SK-N-SH (cell line): ENCODE data around the gene SAMD7. TPM values are rescaled to one million over a fixed set of nuclear protein-coding genes. Genes with fewer than 3 reads are reported as not detected.

ENCODE experiments used
- CTCF ChIA-PET: fragments of 300-600, 350-600 bp; formaldehyde crosslinking; extraction: SDS; loops from one replicate; lab custom pipeline; 2021; lab: Yijun Ruan, JAX
- POLR2A ChIA-PET: fragments of 350-600 bp; sonication (Branson Sonifier 250); formaldehyde crosslinking; extraction: SDS; loops from one replicate; lab custom pipeline; 2020; ENCODE audit warnings: antibody characterized with exemption, inconsistent platforms; lab: Yijun Ruan, JAX
- DNase-seq: peaks from one replicate; pipeline ENCODE4 v3.0.0; 2012
- H2AFZ ChIP-seq: fragments of 200-600 bp; sonication (generic); 2 replicates; pipeline ENCODE4 v1.8.1; 2016; ENCODE audit warnings: antibody characterized with exemption, mild to moderate bottlenecking, low read depth
- H3F3A ChIP-seq: fragments of 200-600 bp; sonication (generic); replicated peaks from 2 replicates; pipeline ENCODE3; 2016; ENCODE audit warnings: antibody characterized with exemption, mild to moderate bottlenecking; ENCODE audit not compliant: insufficient read depth
- H3K27ac ChIP-seq, 2 experiments: fragments of 200-500 bp in 1 of 2; fragments of 200-600 bp in 1 of 2; sonication (Bioruptor generic) in 1 of 2; sonication (generic), shearing (Covaris generic) in 1 of 2; 2 replicates each; pipeline versions ENCODE4 v1.5.1 to v1.6.1; 2014 to 2016; ENCODE audit warnings: low read depth in 2 of 2, inconsistent platforms in 1 of 2, low read length in 1 of 2, mild to moderate bottlenecking in 1 of 2, mixed read lengths in 1 of 2
- H3K27me3 ChIP-seq: fragments of 200-600 bp; sonication (generic), shearing (Covaris generic); 2 replicates; pipeline ENCODE4 v1.6.1; 2016; ENCODE audit warnings: mixed run types; ENCODE audit not compliant: insufficient read depth
- H3K36me3 ChIP-seq, 2 experiments: fragments of 200-500 bp in 1 of 2; fragments of 200-600 bp in 1 of 2; sonication (Bioruptor generic) in 1 of 2; sonication (generic) in 1 of 2; replicated peaks in 1 of 2; 2 replicates each; pipeline versions ENCODE3 to v1.5.1; 2014 to 2016; ENCODE audit warnings: low read length in 1 of 2, mild to moderate bottlenecking in 1 of 2; ENCODE audit not compliant: insufficient read depth in 2 of 2, control insufficient read depth in 1 of 2
- H3K4me1 ChIP-seq, 2 experiments: fragments of 200-500 bp in 1 of 2; fragments of 200-600 bp in 1 of 2; sonication (Bioruptor generic) in 1 of 2; sonication (generic), shearing (Covaris generic) in 1 of 2; 2 replicates each; pipeline versions ENCODE4 v1.5.1 to v1.6.1; 2014 to 2016; ENCODE audit warnings: low read depth in 1 of 2, low read length in 1 of 2, mixed run types in 1 of 2; ENCODE audit not compliant: insufficient read depth in 2 of 2, control insufficient read depth in 1 of 2
- H3K4me2 ChIP-seq: fragments of 200-600 bp; sonication (generic), shearing (Covaris generic); 2 replicates; pipeline ENCODE4 v1.6.1; 2017; ENCODE audit warnings: mixed run types
- H3K4me3 ChIP-seq, 2 experiments: fragments of 200-500 bp in 1 of 2; fragments of 200-600 bp in 1 of 2; sonication (Bioruptor generic) in 1 of 2; sonication (generic), shearing (Covaris generic) in 1 of 2; 2 replicates each; pipeline versions ENCODE4 v1.5.1 to v1.8.1; 2014 to 2016; ENCODE audit warnings: low read depth in 2 of 2, inconsistent platforms in 1 of 2, low read length in 1 of 2, mild to moderate bottlenecking in 1 of 2, mixed read lengths in 1 of 2, moderate library complexity in 1 of 2
- H3K79me2 ChIP-seq: fragments of 200-600 bp; sonication (generic); 2 replicates; pipeline ENCODE4 v1.8.1; 2017; ENCODE audit warnings: mild to moderate bottlenecking; ENCODE audit not compliant: insufficient read depth
- H3K9ac ChIP-seq: fragments of 200-600 bp; sonication (generic); 2 replicates; pipeline ENCODE4 v1.6.1; 2017; ENCODE audit warnings: mixed run types
- H3K9me2 ChIP-seq: fragments of 200-600 bp; sonication (generic); 2 replicates; pipeline ENCODE4 v1.6.1; 2017; ENCODE audit warnings: mixed run types
- H3K9me3 ChIP-seq: fragments of 200-600 bp; sonication (generic); 2 replicates; pipeline ENCODE4 v1.6.1; 2017; ENCODE audit warnings: mixed run types, mild to moderate bottlenecking, moderate library complexity
- H4K20me1 ChIP-seq: fragments of 200-600 bp; sonication (generic); 2 replicates; pipeline ENCODE4 v1.6.1; 2017; ENCODE audit warnings: mild to moderate bottlenecking, mixed run types; ENCODE audit not compliant: insufficient read depth
- CHD2 ChIP-seq: fragments of 150-350 bp; IDR thresholded peaks from 2 replicates; pipeline ENCODE4 v1.6.1; 2018; ENCODE audit warnings: low read length; ENCODE audit not compliant: partially characterized antibody
- CTCF ChIP-seq: fragments of 200-600 bp; sonication (generic); IDR thresholded peaks from 2 replicates; pipeline ENCODE4 v1.6.1; 2017; ENCODE audit warnings: antibody characterized with exemption, mild to moderate bottlenecking, moderate library complexity
- EP300 ChIP-seq, 2 experiments: IDR thresholded peaks; 2 replicates each; pipeline versions ENCODE4 v1.4.0 to v1.6.1; 2012; ENCODE audit warnings: borderline replicate concordance in 1 of 2, low read depth in 1 of 2, low read length in 1 of 2
- EZH2phosphoT487 ChIP-seq: fragments of 200-600 bp; sonication (generic); IDR thresholded peaks from 2 replicates; pipeline ENCODE4 v1.6.1; 2017; ENCODE audit warnings: low read depth, mixed run types, mild to moderate bottlenecking, antibody characterized with exemption, moderate library complexity, borderline replicate concordance
- FOSL2 ChIP-seq: IDR thresholded peaks from 2 replicates; pipeline ENCODE4 v1.4.0; 2012; ENCODE audit warnings: low read depth, mild to moderate bottlenecking, moderate library complexity, borderline replicate concordance
- FOXJ3 ChIP-seq: sonication (generic); formaldehyde crosslinking; IDR thresholded peaks from 2 replicates; pipeline ENCODE4 v1.5.1; 2020; ENCODE audit warnings: mild to moderate bottlenecking, missing genetic modification reagents
- FOXM1 ChIP-seq: IDR thresholded peaks from 2 replicates; pipeline ENCODE4 v1.4.0; 2012; ENCODE audit warnings: low read depth, mild to moderate bottlenecking
- GABPA ChIP-seq: IDR thresholded peaks from 2 replicates; pipeline ENCODE4 v1.4.0; 2012; ENCODE audit warnings: low read depth, mild to moderate bottlenecking
- MEF2A ChIP-seq: IDR thresholded peaks from 2 replicates; pipeline ENCODE4 v1.4.0; 2012; ENCODE audit warnings: low read depth, borderline replicate concordance
- MXI1 ChIP-seq: IDR thresholded peaks from 2 replicates; pipeline ENCODE4 v1.6.1; 2012; ENCODE audit warnings: mild to moderate bottlenecking, low read depth, low read length, improper control_type of control experiment
- NFIC ChIP-seq: IDR thresholded peaks from 2 replicates; pipeline ENCODE4 v1.4.0; 2012; ENCODE audit warnings: borderline replicate concordance
- NRF1 ChIP-seq: IDR thresholded peaks from 2 replicates; pipeline ENCODE4 v1.6.1; 2012; ENCODE audit warnings: low read depth, mild to moderate bottlenecking, low read length
- PBX3 ChIP-seq: IDR thresholded peaks from 2 replicates; pipeline ENCODE4; 2012
- POLR2AphosphoS5 ChIP-seq: IDR thresholded peaks from 2 replicates; pipeline ENCODE4 v1.6.1; 2012; ENCODE audit warnings: low read depth, low read length
- RAD21 ChIP-seq: IDR thresholded peaks from 2 replicates; pipeline ENCODE4 v1.6.1; 2012; ENCODE audit warnings: mild to moderate bottlenecking, low read length
- RCOR1 ChIP-seq: fragments of 150-350 bp; IDR thresholded peaks from 2 replicates; pipeline ENCODE4 v1.6.1; 2017; ENCODE audit warnings: antibody characterized with exemption, low read length
- RFX5 ChIP-seq: IDR thresholded peaks from 2 replicates; pipeline ENCODE4 v1.6.1; 2012; ENCODE audit warnings: mild to moderate bottlenecking, improper control_type of control experiment, low read length
- RXRA ChIP-seq: IDR thresholded peaks from 2 replicates; pipeline ENCODE4 v1.4.0; 2012; ENCODE audit warnings: low read depth, mild to moderate bottlenecking, borderline replicate concordance
- SMC3 ChIP-seq: IDR thresholded peaks from 2 replicates; pipeline ENCODE4 v1.6.1; 2012; ENCODE audit warnings: low read depth, low read length, improper control_type of control experiment
- TAF1 ChIP-seq: IDR thresholded peaks from 2 replicates; pipeline ENCODE4 v1.6.1; 2012; ENCODE audit warnings: low read depth, mild to moderate bottlenecking, low read length, moderate library complexity, borderline replicate concordance
- TEAD4 ChIP-seq: IDR thresholded peaks from 2 replicates; pipeline ENCODE4 v1.4.0; 2012; ENCODE audit warnings: mild to moderate bottlenecking, borderline replicate concordance; ENCODE audit not compliant: insufficient read depth
- WGBS: methylation state at CpG from one replicate; pipeline ENCODE4 v1.1.6; 2017; ENCODE audit warnings: low lambda C conversion rate; 5-methylcytosine and 5-hydroxymethylcytosine counted together
- polyA plus RNA-seq, 3 experiments: library from polyadenylated mRNA; depleted of rRNA; stranded (reverse); fragments of >200 nt; gene quantifications; 2 replicates each; pipeline ENCODE4 v1.2.3, GENCODE V29; 2012
- TF ChIP-seq, protein P1 (sequence below): fragments of 150-350 bp; IDR thresholded peaks from 2 replicates; pipeline ENCODE4 v1.6.1; 2016; ENCODE audit warnings: mild to moderate bottlenecking, low read depth, low read length
- TF ChIP-seq, protein P2 (sequence below): IDR thresholded peaks from 2 replicates; pipeline ENCODE4 v1.4.0; 2012; ENCODE audit warnings: low read depth

Gene SAMD7
- polyA plus RNA-seq, 1 of the 3 experiments (the other 2 are of a cell fraction): not detected

GRCh38 chr3:169891886-169892285 is 19.5 kb upstream of the SAMD7 start:
- Histone ChIP-seq H3K9me2 (no peaks in the 10 kb centered on the region), H3K4me1 (no peaks in the 10 kb centered on the region; a peak in 1 of 4 replicates), H3K4me3 (no peak overlapping the region), H3K9me3 (no peaks in the 10 kb centered on the region), H3K79me2 (no peaks in the 10 kb centered on the region), H3F3A (no peaks in the 10 kb centered on the region), H2AFZ (no peak overlapping the region)
- POLR2A ChIA-PET: no interaction called here
- WGBS: 78% methylated on average over 7 of the region's 7 CpGs
- TF ChIP-seq FOXJ3 (CRISPR knock-in tag): no peak
- TF ChIP-seq EZH2phosphoT487: no peak
- no peak for TF ChIP-seq TAF1
- no peak for TF ChIP-seq RAD21
- TF ChIP-seq MEF2A: no peak
- no peak for TF ChIP-seq RXRA
- no peak for TF ChIP-seq TEAD4
- no peak for TF ChIP-seq RFX5
- no peak for TF ChIP-seq FOXM1
- no peak for TF ChIP-seq POLR2AphosphoS5
- TF ChIP-seq SMC3: no peak
- no peak for TF ChIP-seq NFIC
- no peak for TF ChIP-seq PBX3
- TF ChIP-seq CHD2: no peak
- TF ChIP-seq, protein P1, sequence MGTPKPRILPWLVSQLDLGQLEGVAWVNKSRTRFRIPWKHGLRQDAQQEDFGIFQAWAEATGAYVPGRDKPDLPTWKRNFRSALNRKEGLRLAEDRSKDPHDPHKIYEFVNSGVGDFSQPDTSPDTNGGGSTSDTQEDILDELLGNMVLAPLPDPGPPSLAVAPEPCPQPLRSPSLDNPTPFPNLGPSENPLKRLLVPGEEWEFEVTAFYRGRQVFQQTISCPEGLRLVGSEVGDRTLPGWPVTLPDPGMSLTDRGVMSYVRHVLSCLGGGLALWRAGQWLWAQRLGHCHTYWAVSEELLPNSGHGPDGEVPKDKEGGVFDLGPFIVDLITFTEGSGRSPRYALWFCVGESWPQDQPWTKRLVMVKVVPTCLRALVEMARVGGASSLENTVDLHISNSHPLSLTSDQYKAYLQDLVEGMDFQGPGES: no peak
- TF ChIP-seq FOSL2: no peak
- TF ChIP-seq, all 33 proteins: peak for 0
- Histone ChIP-seq H3K36me3 (no peaks in the 10 kb centered on the region), H3K27me3 (no peaks in the 10 kb centered on the region), H4K20me1 (no peaks in the 10 kb centered on the region), H3K27ac (no peak overlapping the region), H3K4me2 (no peak overlapping the region), H3K9ac (no peak overlapping the region)
- DNase-seq: no peak
- CTCF ChIA-PET: no interaction called here

DNA sequence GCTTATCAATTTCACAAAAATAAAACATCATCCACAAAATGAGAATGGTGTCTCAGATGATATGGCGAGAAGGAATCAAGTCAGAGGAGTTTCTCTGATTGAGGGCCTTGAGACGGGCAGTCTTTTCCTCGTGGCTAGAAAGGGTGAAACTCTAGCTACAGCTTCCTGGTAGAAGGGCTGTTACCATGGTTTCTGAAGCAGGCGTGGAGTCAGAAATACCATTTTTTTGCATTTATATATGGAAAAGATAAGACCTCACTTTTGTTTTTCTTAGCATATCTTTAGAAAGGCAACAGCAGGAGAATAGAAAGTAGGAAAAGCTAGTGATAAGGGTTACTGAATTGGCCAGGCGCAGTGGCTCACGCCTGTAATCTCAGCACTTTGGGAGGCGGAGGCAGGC is 17.3 kb upstream of the SAMD7 start:
- Histone ChIP-seq H3K9me2 (no peaks in the 10 kb centered on the region), H3K27me3 (no peaks in the 10 kb centered on the region), H4K20me1 (no peaks in the 10 kb centered on the region), H3K4me1 (no peaks in the 10 kb centered on the region), H3K36me3 (no peaks in the 10 kb centered on the region), H3K27ac (no peak overlapping the region), H3K4me3 (no peak overlapping the region), H3K4me2 (no peak overlapping the region), H3K9me3 (no peaks in the 10 kb centered on the region), H2AFZ (no peak overlapping the region), H3K9ac (no peak overlapping the region), H3F3A (no peaks in the 10 kb centered on the region), H3K79me2 (no peaks in the 10 kb centered on the region)
- POLR2A ChIA-PET: no interaction called here
- CTCF ChIA-PET: interaction anchor here (0.9 to 1.2 kb wide), 2 partner anchors 31 to 72 kb away, joined by 3 to 4 read pairs; partner anchors contain the start of gene SEC62
- 58% methylated on average over 7 of the region's 7 CpGs for WGBS
- DNase-seq: no peak
- TF ChIP-seq TAF1 (no peak), EP300 (IDR thresholded peaks at IDR 0.05; ENCODE audit: borderline replicate concordance in 1 of 2, low read depth in 1 of 2, low read length in 1 of 2) (no peak), MXI1 (no peak), GABPA (no peak), NRF1 (no peak), PBX3 (no peak), CTCF (no peak), RCOR1 (no peak), RAD21 (no peak), MEF2A (no peak), POLR2AphosphoS5 (no peak)
- TF ChIP-seq, protein P2, sequence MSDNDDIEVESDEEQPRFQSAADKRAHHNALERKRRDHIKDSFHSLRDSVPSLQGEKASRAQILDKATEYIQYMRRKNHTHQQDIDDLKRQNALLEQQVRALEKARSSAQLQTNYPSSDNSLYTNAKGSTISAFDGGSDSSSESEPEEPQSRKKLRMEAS: no peak
- TF ChIP-seq, protein P1: no peak
